Prostate gland (tissue), 2 donors: ENCODE measurements around the gene PIERCE2. TPM values are rescaled to one million over a fixed set of nuclear protein-coding genes. Genes with fewer than 3 reads are reported as not detected.
"Not testable (repeated sequence)": the region's sequence is repeated elsewhere in the genome, so short reads cannot be mapped to it uniquely, and the experiment has no call there.

Experiments
- DNase-seq: peaks from one replicate; pipeline ENCODE4 v3.0.0-alpha.2; 2019; ENCODE audit warnings: low spot score
- H3K27ac ChIP-seq, 2 donors: fragments of 200-600 bp; sonication (generic); 2 replicates each; pipeline ENCODE4 v1.5.1; 2017 to 2019
- H3K27me3 ChIP-seq: fragments of 200-600 bp; sonication (generic); replicated peaks from 2 replicates; pipeline ENCODE4 v1.5.1; 2019; ENCODE audit not compliant: insufficient read depth
- H3K36me3 ChIP-seq, 2 donors: fragments of 200-600 bp; sonication (generic); 1 replicate in 1 of 2; 2 replicates in 1 of 2; pipeline versions ENCODE4 v1.5.1 to v1.8.1; 2017 to 2019
- H3K4me1 ChIP-seq: fragments of 200-600 bp; sonication (generic); replicated peaks from 2 replicates; pipeline ENCODE4 v1.5.1; 2019
- H3K4me3 ChIP-seq, 2 donors: fragments of 200-600 bp; sonication (generic); 2 replicates each; pipeline ENCODE4 v1.5.1; 2017 to 2019
- H3K9me3 ChIP-seq: fragments of 200-600 bp; sonication (generic); 2 replicates; pipeline ENCODE4 v1.5.1; 2017
- CTCF ChIP-seq, 4 experiments: fragments of 200-600 bp in 2 of 4; fragments of 450-650 bp in 2 of 4; sonication (generic) in 2 of 4; IDR thresholded peaks; 1 replicate in 3 of 4; 2 replicates in 1 of 4; pipeline ENCODE4 v1.5.1; 2016 to 2019; ENCODE audit warnings: antibody characterized with exemption in 4 of 4, mild to moderate bottlenecking in 2 of 4, moderate library complexity in 2 of 4
- POLR2A ChIP-seq: fragments of 450-650 bp; IDR thresholded peaks from one replicate; pipeline ENCODE4 v1.6.1; 2016; ENCODE audit warnings: antibody characterized with exemption, mild to moderate bottlenecking
- POLR2AphosphoS5 ChIP-seq: sonication (generic); formaldehyde crosslinking; IDR thresholded peaks from one replicate; pipeline ENCODE4 v1.6.1; 2017; ENCODE audit warnings: antibody characterized with exemption
- WGBS: methylation state at CpG from one replicate; pipeline ENCODE4 v1.1.5; 2018; 5-methylcytosine and 5-hydroxymethylcytosine counted together
- intact Hi-C: fragments of 100-400 bp; cut with DNase I; formaldehyde crosslinking; loops from one replicate; pipeline ENCODE4 v1.14.2; 2022
- total RNA-seq, 2 donors: library from RNA; depleted of rRNA; stranded (reverse); fragments of >200 nt; gene quantifications; one replicate each; pipeline ENCODE4 v1.1.0, GENCODE V29; 2016

The PIERCE2 gene
- total RNA-seq, 2 donors from 2014 or later, result 4.0 to 4.6 TPM

DNA sequence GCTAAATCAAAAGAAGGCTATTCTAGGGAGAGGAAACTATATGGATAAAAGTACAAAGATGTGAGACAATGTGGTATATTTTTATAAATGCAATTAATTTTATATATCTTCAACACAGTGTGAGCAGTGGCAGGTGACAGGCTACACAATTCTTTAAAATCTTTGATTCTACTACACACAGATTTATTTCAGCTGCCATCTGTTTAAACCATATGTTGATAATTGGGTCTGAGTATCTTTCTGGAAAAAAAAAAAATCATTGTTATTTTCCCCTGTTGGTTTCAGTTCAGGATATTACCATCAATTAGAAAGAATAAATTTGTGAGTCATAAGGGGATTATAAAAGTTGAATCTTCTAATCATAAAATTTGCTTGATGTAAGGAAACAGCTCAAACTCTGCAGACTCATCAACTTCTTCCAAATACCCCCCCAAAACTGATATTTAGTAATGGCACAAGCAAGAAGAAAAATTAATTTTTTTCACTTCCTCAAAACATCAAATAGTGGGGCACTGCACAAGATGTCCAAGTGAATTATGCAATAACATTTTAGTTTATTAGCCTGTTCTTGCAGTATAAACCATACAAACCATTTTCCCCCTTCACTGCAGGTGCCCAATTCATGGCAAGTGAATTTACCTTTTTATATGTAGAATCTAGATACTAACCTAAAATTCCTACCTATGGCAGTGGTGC is 12.0 kb downstream of the PIERCE2 start:
- DNase-seq, result no peak
- Histone ChIP-seq H3K36me3 (no peaks in the 10 kb centered on the region), H3K4me3 (no peak overlapping the region), H3K27me3 (no peaks in the 10 kb centered on the region), H3K27ac (no peak overlapping the region), H3K4me1 (no peaks in the 10 kb centered on the region), H3K9me3 (no peaks in the 10 kb centered on the region)
- no peak for TF ChIP-seq POLR2A
- intact Hi-C loops, result no loop called here

DNA sequence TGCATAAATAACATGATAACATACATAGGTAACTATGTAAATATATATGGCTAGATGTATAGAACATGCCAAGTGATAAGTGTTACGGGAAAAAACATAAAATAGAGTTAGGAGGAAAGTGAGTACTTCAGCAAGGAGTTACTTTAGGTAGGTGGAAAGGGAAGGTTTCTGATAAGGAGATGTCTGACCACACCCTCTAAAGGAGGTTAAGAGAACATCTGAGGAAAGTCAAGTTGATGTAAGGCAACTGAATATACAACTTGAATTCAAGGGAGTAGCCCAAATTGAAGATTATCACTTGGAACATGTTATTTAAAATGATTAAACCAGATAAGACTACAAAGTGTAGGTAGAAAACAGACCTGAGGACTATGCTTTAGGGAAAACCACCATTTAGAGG is 13.8 kb downstream of the PIERCE2 start:
- intact Hi-C loops, result no loop called here
- 0% methylated on average over 1 of the region's 1 CpG for WGBS
- Histone ChIP-seq H3K4me1 (no peaks in the 10 kb centered on the region), H3K27ac (no peak overlapping the region), H3K9me3 (no peaks in the 10 kb centered on the region), H3K27me3 (no peaks in the 10 kb centered on the region), H3K4me3 (no peak overlapping the region), H3K36me3 (no peaks in the 10 kb centered on the region)
- TF ChIP-seq CTCF (IDR thresholded peaks at IDR 0.05) (no peak), POLR2A (no peak), POLR2AphosphoS5 (no peak)
- DNase-seq, result no peak

- H3K36me3 ChIP-seq, result no peaks in the 10 kb centered on the region
- TF ChIP-seq CTCF (IDR thresholded peaks at IDR 0.05), result peak in 3 of 4 experiments; percentile 43 to 53 (median 46)
- no peak for TF ChIP-seq POLR2AphosphoS5
- no peak for TF ChIP-seq POLR2A
- no peaks in the 10 kb centered on the region for H3K9me3 ChIP-seq
- intact Hi-C loops, result loop anchor here (10.0 kb wide), 1 partner anchor 220 kb away; no protein-coding TSS in a partner anchor
- DNase-seq, result no peak
- WGBS, result 38% methylated on average over 6 of the region's 6 CpGs
- H3K27ac ChIP-seq, result no peak overlapping the region
- H3K4me1 ChIP-seq, result no peaks in the 10 kb centered on the region
- H3K4me3 ChIP-seq, result no peak overlapping the region
- no peaks in the 10 kb centered on the region for H3K27me3 ChIP-seq
Measured at GRCh38 chr15:55434989-55435825, 26.9 kb downstream of the PIERCE2 start.

GRCh38 chr15:55443141-55443540 is 34.8 kb downstream of the PIERCE2 start:
- intact Hi-C loops, H3K27me3 ChIP-seq, H3K36me3 ChIP-seq, H3K9me3 ChIP-seq, DNase-seq, H3K4me1 ChIP-seq, H3K4me3 ChIP-seq, H3K27ac ChIP-seq: not testable (repeated sequence)
- WGBS, result 97% methylated on average over 15 of the region's 15 CpGs

DNA sequence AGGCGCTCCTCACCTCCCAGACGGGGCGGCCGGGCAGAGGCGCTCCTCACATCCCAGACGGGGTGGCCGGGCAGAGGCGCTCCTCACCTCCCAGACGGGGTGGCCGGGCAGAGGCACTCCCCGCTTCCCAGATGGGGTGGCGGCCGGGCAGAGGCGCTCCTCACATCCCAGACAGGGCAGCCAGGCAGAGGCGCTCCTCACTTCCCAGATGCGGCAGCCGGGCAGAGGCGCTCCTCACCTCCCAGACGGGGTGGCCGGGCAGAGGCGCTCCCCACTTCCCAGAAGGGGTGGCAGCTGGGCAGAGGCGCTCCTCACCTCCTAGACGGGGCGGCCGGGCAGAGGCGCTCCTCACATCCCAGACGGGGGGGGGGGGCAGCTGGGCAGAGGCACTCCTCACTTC is 37.6 kb downstream of the PIERCE2 start:
- WGBS, result 89% methylated on average over 27 of the region's 27 CpGs
- intact Hi-C loops, H3K9me3 ChIP-seq, DNase-seq, H3K27me3 ChIP-seq, H3K36me3 ChIP-seq, H3K4me1 ChIP-seq, H3K27ac ChIP-seq, H3K4me3 ChIP-seq: not testable (repeated sequence)

DNA sequence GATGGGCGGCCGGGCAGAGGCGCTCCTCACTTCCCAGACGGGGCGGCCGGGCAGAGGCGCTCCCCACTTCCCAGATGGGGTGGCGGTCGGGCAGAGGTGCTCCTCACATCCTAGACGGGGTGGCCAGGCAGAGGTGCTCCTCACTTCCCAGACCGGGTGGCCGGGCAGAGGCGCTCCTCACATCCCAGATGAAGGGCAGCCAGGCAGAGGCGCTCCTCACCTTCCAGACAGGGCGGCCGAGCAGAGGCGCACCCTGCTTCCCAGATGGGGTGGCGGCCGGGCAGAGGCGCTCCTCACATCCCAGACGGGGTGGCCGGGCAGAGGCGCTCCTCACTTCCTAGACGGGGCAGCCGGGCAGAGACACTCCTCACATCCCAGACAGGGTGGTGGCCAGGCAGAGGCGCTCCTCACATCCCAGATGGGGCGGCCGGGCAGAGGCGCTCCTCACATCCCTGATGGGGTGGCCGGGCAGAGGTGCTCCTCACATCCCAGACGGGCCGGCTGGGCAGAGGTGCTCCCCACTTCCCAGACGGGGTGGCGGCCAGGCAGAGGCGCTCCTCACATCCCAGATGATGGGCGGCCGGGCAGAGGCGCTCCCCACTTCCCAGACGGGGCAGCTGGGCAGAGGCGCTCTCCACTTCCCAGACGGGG is 38.2 kb downstream of the PIERCE2 start:
- H3K4me1 ChIP-seq, H3K27me3 ChIP-seq, DNase-seq, intact Hi-C loops, H3K27ac ChIP-seq, H3K9me3 ChIP-seq, H3K4me3 ChIP-seq, H3K36me3 ChIP-seq: not testable (repeated sequence)
- WGBS, result 91% methylated on average over 40 of the region's 41 CpGs

DNA sequence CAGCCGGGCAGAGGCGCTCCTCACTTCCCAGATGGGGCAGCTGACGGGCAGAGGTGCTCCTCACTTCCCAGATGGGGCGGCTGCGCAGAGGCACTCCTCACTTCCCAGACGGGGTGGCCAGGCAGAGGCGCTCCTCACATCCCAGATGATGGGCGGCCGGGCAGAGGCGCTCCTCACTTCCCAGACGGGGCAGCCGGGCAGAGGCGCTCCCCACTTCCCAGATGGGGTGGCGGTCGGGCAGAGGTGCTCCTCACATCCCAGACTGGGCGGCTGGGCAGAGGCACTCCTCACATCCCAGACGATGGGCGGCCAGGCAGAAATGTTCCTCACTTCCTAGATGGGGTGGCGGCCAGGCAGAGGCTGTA is 38.7 kb downstream of the PIERCE2 start:
- DNase-seq, H3K27ac ChIP-seq, intact Hi-C loops, H3K36me3 ChIP-seq, H3K27me3 ChIP-seq, H3K9me3 ChIP-seq, H3K4me3 ChIP-seq, H3K4me1 ChIP-seq: not testable (repeated sequence)
- 97% methylated on average over 18 of the region's 19 CpGs for WGBS
